Uterus (tissue), 4 donors: Measurements from ENCODE around the gene HECW1. TPM values are rescaled to one million over a fixed set of nuclear protein-coding genes. Genes with fewer than 3 reads are reported as not detected.

ENCODE experiments used
- DNase-seq, 2 donors: peaks; one replicate each; pipeline ENCODE4 v3.0.0-alpha.2; 2019 to 2020
- H3K27ac ChIP-seq, 2 donors: fragments of 200-600 bp; sonication (generic); 1 replicate in 1 of 2; 2 replicates in 1 of 2; pipeline ENCODE4 v1.5.1; 2016 to 2018
- H3K27me3 ChIP-seq, 2 donors: fragments of 200-600 bp; sonication (generic); one replicate each; pipeline ENCODE4 v1.5.1; 2018 to 2019; ENCODE audit warnings: control low read depth in 1 of 2
- H3K36me3 ChIP-seq, 2 donors: fragments of 200-600 bp; sonication (generic); one replicate each; pipeline ENCODE4 v1.5.1; 2019; ENCODE audit warnings: control low read depth in 1 of 2
- H3K4me1 ChIP-seq, 2 donors: fragments of 200-600 bp; sonication (generic); one replicate each; pipeline ENCODE4 v1.5.1; 2018 to 2019; ENCODE audit warnings: control low read depth in 1 of 2
- H3K4me3 ChIP-seq, 2 donors: fragments of 200-600 bp; sonication (generic); 1 replicate in 1 of 2; 2 replicates in 1 of 2; pipeline ENCODE4 v1.5.1; 2018 to 2019; ENCODE audit warnings: mild to moderate bottlenecking in 1 of 2
- H3K9me3 ChIP-seq, 2 donors: fragments of 200-600 bp; sonication (generic); one replicate each; pipeline ENCODE4 v1.5.1; 2019; ENCODE audit warnings: control low read depth in 1 of 2
- POLR2A ChIP-seq, 2 donors: fragments of 450-650 bp; IDR thresholded peaks; one replicate each; pipeline ENCODE4 v1.6.1; 2016; ENCODE audit warnings: antibody characterized with exemption in 2 of 2, mild to moderate bottlenecking in 1 of 2, moderate library complexity in 1 of 2
- intact Hi-C: fragments of 100-400 bp; cut with DNase I; formaldehyde crosslinking; loops from one replicate; pipeline ENCODE4 v1.15.1; 2023; ENCODE audit warnings: low total_unique reads
- total RNA-seq, 4 donors: library from RNA; depleted of rRNA in 3 of 4; stranded (reverse); fragments of >200 nt in 3 of 4; gene quantifications; one replicate each; pipeline versions ENCODE4 v1.1.0 to v1.2.4, GENCODE V29; 2014 to 2023
- TF ChIP-seq, protein P1 (sequence below), 4 experiments: fragments of 200-600 bp in 2 of 4; fragments of 450-650 bp in 2 of 4; sonication (generic) in 2 of 4; IDR thresholded peaks; one replicate each; pipeline ENCODE4 v1.5.1; 2016 to 2019; ENCODE audit warnings: antibody characterized with exemption in 4 of 4, mild to moderate bottlenecking in 2 of 4, moderate library complexity in 1 of 4
- donor health status: DM: yes; HTN: yes; CAD: no.

The HECW1 gene
- total RNA-seq, 4 donors from 2014 or later = 0.28 TPM; not detected in 3

DNA sequence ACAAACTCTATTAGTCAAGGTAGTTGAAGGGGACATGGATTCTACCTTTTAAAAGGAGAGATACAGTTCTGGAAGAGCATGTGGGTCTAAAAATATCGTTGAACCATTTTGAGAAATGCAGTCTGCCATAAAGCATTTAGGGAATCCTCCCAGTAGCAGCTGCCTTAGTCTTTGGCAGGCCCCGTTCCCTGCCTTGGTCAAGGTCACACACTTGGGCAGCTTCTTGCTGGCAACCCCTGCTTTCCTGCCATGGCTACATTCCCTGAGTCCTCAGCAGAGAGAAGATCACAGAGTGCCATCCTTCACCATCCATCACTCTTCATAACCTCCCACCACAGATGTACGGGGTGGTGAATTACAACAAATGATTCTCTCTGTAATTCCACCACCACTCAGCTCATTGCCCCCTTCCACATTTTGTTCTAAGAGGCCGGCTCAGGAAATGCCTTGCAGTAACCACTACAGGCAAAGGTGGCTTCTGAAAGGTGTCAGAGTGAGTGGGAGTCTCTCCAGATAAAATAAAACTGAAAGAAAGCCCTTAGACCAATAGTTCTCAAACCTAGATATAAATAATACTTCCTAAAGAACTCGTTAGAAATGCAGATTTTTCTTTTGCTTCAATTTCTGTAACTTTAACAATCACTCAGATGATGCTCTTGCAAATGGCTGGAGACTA, 349.0 kb downstream of the HECW1 start:
- no peaks in the 10 kb centered on the region for H3K4me1 ChIP-seq
- no peak overlapping the region for H3K27ac ChIP-seq
- TF ChIP-seq POLR2A (IDR thresholded peaks at IDR 0.05) = no peak
- TF ChIP-seq, protein P1, sequence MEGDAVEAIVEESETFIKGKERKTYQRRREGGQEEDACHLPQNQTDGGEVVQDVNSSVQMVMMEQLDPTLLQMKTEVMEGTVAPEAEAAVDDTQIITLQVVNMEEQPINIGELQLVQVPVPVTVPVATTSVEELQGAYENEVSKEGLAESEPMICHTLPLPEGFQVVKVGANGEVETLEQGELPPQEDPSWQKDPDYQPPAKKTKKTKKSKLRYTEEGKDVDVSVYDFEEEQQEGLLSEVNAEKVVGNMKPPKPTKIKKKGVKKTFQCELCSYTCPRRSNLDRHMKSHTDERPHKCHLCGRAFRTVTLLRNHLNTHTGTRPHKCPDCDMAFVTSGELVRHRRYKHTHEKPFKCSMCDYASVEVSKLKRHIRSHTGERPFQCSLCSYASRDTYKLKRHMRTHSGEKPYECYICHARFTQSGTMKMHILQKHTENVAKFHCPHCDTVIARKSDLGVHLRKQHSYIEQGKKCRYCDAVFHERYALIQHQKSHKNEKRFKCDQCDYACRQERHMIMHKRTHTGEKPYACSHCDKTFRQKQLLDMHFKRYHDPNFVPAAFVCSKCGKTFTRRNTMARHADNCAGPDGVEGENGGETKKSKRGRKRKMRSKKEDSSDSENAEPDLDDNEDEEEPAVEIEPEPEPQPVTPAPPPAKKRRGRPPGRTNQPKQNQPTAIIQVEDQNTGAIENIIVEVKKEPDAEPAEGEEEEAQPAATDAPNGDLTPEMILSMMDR (IDR thresholded peaks at IDR 0.05) = no peak
- intact Hi-C loops = no loop called here
- H3K4me3 ChIP-seq = no peak overlapping the region
- H3K36me3 ChIP-seq = no peaks in the 10 kb centered on the region
- no peaks in the 10 kb centered on the region for H3K9me3 ChIP-seq
- no peaks in the 10 kb centered on the region for H3K27me3 ChIP-seq
- no peak for DNase-seq

DNA sequence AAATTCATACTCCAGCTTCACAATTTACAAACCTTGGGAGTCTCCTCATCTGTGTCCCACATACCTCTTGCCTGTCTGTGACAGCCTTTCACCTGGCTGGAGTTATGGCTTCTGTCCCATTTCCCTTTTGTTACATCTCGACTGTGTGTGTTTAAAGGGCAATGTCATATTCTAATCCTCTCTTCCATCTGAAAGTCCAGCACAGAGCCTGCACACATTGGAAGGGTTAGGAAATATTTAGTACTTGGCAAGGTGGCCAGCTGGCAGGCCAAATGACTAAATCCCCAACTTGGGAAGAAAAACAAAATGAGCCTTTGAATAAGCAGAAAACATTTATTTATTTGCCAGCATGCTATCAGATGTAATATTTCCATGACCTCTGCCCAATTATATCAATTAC, 350.4 kb downstream of the HECW1 start:
- DNase-seq = peak in 1 of 2 donors; percentile 24
- H3K36me3 ChIP-seq = no peaks in the 10 kb centered on the region
- H3K27ac ChIP-seq = no peak overlapping the region
- no peaks in the 10 kb centered on the region for H3K4me1 ChIP-seq
- no peak for TF ChIP-seq POLR2A (IDR thresholded peaks at IDR 0.05)
- TF ChIP-seq, protein P1 (IDR thresholded peaks at IDR 0.05) = no peak
- no peaks in the 10 kb centered on the region for H3K9me3 ChIP-seq
- intact Hi-C loops = no loop called here
- no peak overlapping the region for H3K4me3 ChIP-seq
- H3K27me3 ChIP-seq = no peaks in the 10 kb centered on the region

DNA sequence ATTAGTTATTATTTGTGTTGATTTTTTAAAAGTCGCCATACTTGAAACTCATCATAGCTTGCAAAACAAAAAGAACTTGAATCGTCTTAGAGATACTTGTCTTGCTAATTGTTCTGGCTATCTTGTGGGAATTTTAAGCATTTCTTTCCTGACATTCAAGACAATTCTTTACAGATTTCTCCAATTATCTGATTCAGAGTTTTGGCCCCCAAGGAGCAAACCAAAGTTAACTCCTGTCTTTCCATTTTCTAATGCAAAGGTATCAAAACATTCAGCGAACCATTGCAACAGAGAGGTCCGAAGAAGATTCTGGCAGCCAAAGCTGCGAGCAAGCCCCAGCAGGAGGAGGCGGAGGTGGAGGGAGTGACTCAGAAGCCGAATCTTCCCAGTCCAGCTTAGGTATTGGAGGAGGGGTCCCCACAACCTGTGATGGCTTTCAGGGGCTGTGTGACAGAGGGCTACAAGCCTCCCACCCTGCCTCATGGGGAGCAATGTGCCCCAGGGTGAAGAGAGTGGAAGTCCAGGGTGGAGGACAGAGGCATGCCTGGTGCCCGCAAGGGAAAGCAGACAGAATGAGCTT, 351.0 kb downstream of the HECW1 start:
- Histone ChIP-seq H3K4me3 (no peak overlapping the region), H3K27me3 (no peaks in the 10 kb centered on the region), H3K36me3 (no peaks in the 10 kb centered on the region), H3K9me3 (no peaks in the 10 kb centered on the region), H3K27ac (no peak overlapping the region), H3K4me1 (no peaks in the 10 kb centered on the region)
- DNase-seq = no peak
- intact Hi-C loops = no loop called here
- TF ChIP-seq, protein P1 (IDR thresholded peaks at IDR 0.05) = no peak
- TF ChIP-seq POLR2A (IDR thresholded peaks at IDR 0.05) = no peak

DNA sequence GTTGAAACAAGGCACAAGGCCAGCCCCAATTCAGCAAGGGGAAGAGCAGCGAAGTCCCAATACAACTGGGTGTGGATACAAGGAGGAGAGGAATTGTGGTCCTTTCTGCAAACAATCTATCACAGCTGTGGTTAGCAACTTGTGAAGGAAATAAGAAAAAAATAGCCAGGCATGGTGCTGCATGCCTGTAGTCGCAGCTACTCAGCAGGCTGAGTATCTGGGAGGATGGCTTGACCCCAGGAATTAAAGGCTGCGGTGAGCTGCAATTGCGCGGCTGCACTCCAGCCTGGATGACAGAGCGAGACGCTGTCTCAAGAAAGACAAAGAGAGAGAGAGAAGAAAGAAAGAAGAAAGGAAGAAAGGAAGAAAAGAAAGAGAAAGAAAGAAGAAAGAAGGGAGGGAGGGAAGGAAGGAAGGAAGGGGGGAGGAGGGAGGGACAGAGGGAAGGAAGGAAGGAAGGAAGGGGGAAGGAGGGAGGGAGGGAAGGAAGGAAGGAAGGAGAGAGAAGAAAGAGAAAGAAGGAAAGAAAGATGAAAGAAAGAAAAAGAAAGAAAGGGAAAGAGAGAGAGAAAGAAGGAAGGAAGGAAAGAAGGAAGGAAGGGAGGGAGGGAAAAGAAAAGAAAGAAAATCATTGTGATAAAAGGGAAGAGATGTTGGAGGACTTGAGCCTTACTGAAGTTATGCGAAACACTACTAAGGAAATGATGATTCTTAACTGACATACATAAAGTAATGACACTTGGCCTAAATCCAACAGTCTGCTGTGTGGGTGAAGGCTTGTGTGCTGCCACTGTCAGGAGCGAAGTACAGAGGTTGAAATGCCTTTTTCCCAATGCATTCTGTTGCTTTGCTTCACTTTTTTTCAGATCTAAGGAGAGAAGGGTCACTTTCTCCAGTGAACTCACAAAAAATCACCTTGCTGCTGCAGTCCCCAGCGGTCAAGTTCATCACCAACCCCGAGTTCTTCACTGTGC, 353.4 kb downstream of the HECW1 start:
- intact Hi-C loops = no loop called here

More for the DNA sequence above, 353.4 kb downstream of the HECW1 start:
- Histone ChIP-seq H3K4me3 (no peak overlapping the region), H3K27ac (no peak overlapping the region), H3K36me3 (no peaks in the 10 kb centered on the region), H3K4me1 (no peaks in the 10 kb centered on the region), H3K27me3 (no peaks in the 10 kb centered on the region), H3K9me3 (no peaks in the 10 kb centered on the region)
- TF ChIP-seq POLR2A (IDR thresholded peaks at IDR 0.05) = no peak
- TF ChIP-seq, protein P1 (IDR thresholded peaks at IDR 0.05) = no peak
- DNase-seq = no peak
